A673 (cell line): Measurements from ENCODE around the gene FAM13C. TPM values are rescaled to one million over a fixed set of nuclear protein-coding genes. Genes with fewer than 3 reads are reported as not detected.

ENCODE experiments used
- BruUV-seq: library from RNA; stranded (reverse); fragments of 400-500 nt; replicated peaks from 2 replicates; lab custom pipeline; 2021; lab: Mats Ljungman, UMichigan
- CTCF ChIA-PET: fragments of 300-600 bp; sonication (Branson Sonifier 250); formaldehyde crosslinking; loops from one replicate; lab custom pipeline; 2022; ENCODE audit warnings: antibody characterized with exemption; lab: Charles Lee
- POLR2A ChIA-PET: fragments of 300-600 bp; sonication (Branson Sonifier 250); formaldehyde crosslinking; loops from one replicate; lab custom pipeline; 2022; ENCODE audit warnings: antibody characterized with exemption; ENCODE audit not compliant: low non-redundant PET; lab: Charles Lee
- DNase-seq: peaks from one replicate; pipeline ENCODE4 v3.0.0-alpha.2; 2015; ENCODE audit warnings: low spot score
- H3K27ac ChIP-seq: fragments of 200-600 bp; sonication (generic); 2 replicates; pipeline ENCODE4 v1.5.1; 2016; ENCODE audit warnings: mixed run types, low read depth, mild to moderate bottlenecking, mixed read lengths, antibody characterized with exemption, low read length; ENCODE audit not compliant: poor library complexity, severe bottlenecking
- H3K27me3 ChIP-seq: fragments of 200-600 bp; sonication (generic); replicated peaks from 2 replicates; pipeline ENCODE4 v1.6.1; 2017; ENCODE audit warnings: mixed run types, low read depth, mild to moderate bottlenecking, mixed read lengths, antibody characterized with exemption, low read length; ENCODE audit not compliant: insufficient read depth, poor library complexity
- H3K36me3 ChIP-seq: fragments of 200-600 bp; sonication (generic); 2 replicates; pipeline ENCODE4 v1.6.1; 2016; ENCODE audit warnings: mixed run types, mild to moderate bottlenecking, mixed read lengths, antibody characterized with exemption, low read length; ENCODE audit not compliant: insufficient read depth, poor library complexity, severe bottlenecking
- H3K4me1 ChIP-seq: fragments of 200-600 bp; sonication (generic); 2 replicates; pipeline ENCODE4 v1.6.1; 2017; ENCODE audit warnings: mixed run types, mild to moderate bottlenecking, mixed read lengths, antibody characterized with exemption, low read length; ENCODE audit not compliant: insufficient read depth, poor library complexity, severe bottlenecking
- H3K4me3 ChIP-seq: fragments of 200-600 bp; sonication (generic); 2 replicates; pipeline ENCODE4 v1.5.1; 2016; ENCODE audit warnings: low read depth, mixed run types, mild to moderate bottlenecking, mixed read lengths, low read length; ENCODE audit not compliant: poor library complexity, severe bottlenecking
- H3K9me3 ChIP-seq: fragments of 200-600 bp; sonication (generic); 2 replicates; pipeline ENCODE4 v1.6.1; 2016; ENCODE audit warnings: mixed run types, low read depth, mild to moderate bottlenecking, mixed read lengths, antibody characterized with exemption, low read length; ENCODE audit not compliant: poor library complexity, severe bottlenecking
- EZH2 ChIP-seq: fragments of 200-600 bp; sonication (generic); IDR thresholded peaks from 2 replicates; pipeline ENCODE4 v1.6.1; 2017; ENCODE audit warnings: borderline replicate concordance, low read depth, mild to moderate bottlenecking, mixed read lengths, antibody characterized with exemption, low read length; ENCODE audit not compliant: poor library complexity, severe bottlenecking
- intact Hi-C: fragments of 100-400 bp; cut with micrococcal nuclease; formaldehyde crosslinking; loops from one replicate; pipeline ENCODE4 v1.10.0; 2022; ENCODE audit not compliant: unreplicated experiment
- total RNA-seq: library from RNA; stranded (reverse); gene quantifications from 2 replicates; pipeline ENCODE4 v1.2.3, GENCODE V29; 2021
- TF ChIP-seq, protein P1 (sequence below): fragments of 300-800, 200-600 bp; sonication (generic); conservative IDR thresholded peaks from 2 replicates; pipeline ENCODE4 v1.5.1; 2017; ENCODE audit warnings: low read depth, mild to moderate bottlenecking, antibody characterized with exemption, low read length, moderate library complexity, mixed read lengths

The FAM13C gene
- total RNA-seq, 1 experiment from 2014 or later = 21.2 TPM

DNA sequence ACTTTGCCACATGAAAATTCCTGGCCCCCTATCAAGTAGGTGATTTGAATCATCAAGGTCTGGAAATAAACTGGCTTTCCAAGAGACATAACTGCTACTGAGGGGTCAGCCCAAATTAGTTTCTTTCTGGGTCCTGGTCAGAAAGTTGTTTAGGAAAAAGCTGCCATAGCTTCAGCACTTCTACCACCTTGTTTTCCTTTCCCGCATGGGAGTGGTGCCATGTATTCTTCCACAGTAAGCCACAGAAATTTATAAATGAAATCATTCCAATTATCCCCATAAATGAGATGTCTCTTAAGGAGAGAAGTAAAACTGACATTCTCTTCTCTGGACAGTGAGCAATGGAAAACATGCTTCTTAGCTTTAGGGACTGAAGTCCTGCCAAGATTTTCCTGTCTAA is 105.1 kb downstream of the FAM13C start:
- Histone ChIP-seq H3K9me3 (no peaks in the 10 kb centered on the region), H3K4me3 (no peak overlapping the region), H3K4me1 (no peaks in the 10 kb centered on the region), H3K36me3 (peaks cover 3% of the 10 kb centered on the region), H3K27me3 (no peaks in the 10 kb centered on the region), H3K27ac (no peak overlapping the region)
- intact Hi-C loops = no loop called here
- ChIA-PET CTCF (no interaction called here), POLR2A (no interaction called here)
- TF ChIP-seq, protein P1, sequence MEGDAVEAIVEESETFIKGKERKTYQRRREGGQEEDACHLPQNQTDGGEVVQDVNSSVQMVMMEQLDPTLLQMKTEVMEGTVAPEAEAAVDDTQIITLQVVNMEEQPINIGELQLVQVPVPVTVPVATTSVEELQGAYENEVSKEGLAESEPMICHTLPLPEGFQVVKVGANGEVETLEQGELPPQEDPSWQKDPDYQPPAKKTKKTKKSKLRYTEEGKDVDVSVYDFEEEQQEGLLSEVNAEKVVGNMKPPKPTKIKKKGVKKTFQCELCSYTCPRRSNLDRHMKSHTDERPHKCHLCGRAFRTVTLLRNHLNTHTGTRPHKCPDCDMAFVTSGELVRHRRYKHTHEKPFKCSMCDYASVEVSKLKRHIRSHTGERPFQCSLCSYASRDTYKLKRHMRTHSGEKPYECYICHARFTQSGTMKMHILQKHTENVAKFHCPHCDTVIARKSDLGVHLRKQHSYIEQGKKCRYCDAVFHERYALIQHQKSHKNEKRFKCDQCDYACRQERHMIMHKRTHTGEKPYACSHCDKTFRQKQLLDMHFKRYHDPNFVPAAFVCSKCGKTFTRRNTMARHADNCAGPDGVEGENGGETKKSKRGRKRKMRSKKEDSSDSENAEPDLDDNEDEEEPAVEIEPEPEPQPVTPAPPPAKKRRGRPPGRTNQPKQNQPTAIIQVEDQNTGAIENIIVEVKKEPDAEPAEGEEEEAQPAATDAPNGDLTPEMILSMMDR = no peak
- no peak for TF ChIP-seq EZH2
- no TSS peak for BruUV-seq
- DNase-seq = no peak

DNA sequence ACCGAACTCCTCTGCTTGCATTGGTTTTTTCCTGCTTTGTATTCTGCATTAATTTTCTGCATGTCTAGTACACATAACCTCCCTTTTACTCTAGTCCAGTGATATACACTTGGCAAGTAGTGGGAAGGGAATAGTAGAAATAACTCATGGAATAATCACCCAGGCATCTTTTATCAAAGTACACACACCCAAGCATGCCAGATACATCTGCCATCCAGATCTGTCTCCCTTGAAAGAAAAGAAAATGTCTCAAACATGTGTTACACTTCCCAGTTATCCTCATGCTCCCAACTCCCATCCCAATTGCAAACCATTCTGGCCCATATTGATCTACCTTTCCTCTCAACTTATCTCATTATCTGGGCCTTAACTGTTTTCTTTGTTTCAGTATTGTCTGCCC is 106.9 kb downstream of the FAM13C start:
- Histone ChIP-seq H3K9me3 (no peaks in the 10 kb centered on the region), H3K27ac (no peak overlapping the region), H3K4me3 (no peak overlapping the region), H3K36me3 (peaks cover 3% of the 10 kb centered on the region), H3K27me3 (no peaks in the 10 kb centered on the region), H3K4me1 (no peaks in the 10 kb centered on the region)
- CTCF ChIA-PET = no interaction called here
- DNase-seq = no peak
- intact Hi-C loops = no loop called here
- TF ChIP-seq, protein P1 = no peak
- no peak for TF ChIP-seq EZH2
- BruUV-seq = no TSS peak
- POLR2A ChIA-PET = no interaction called here

DNA sequence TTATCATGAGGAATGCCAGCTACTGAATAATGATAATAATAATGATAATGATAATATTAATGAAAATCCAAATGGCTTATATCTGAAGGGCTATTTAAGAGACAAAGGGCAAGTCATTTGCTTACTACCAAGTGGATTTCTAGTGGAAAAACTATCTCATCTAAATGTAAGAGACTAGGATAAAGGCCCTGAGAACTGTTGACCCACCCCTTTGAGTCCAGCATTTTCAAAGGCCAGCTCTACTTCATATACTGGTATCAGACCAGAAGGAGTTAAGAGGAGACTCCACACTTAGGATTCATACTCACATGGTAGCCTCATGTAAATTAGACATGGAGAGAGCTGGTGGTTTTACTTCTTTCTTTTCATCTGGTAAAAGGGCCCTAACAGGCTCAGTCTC is 109.9 kb downstream of the FAM13C start:
- no TSS peak for BruUV-seq
- no peaks in the 10 kb centered on the region for H3K9me3 ChIP-seq
- POLR2A ChIA-PET = no interaction called here
- H3K27ac ChIP-seq = no peak overlapping the region
- no peak for DNase-seq
- H3K4me3 ChIP-seq = no peak overlapping the region
- H3K36me3 ChIP-seq = peaks cover 3% of the 10 kb centered on the region
- no peaks in the 10 kb centered on the region for H3K4me1 ChIP-seq
- intact Hi-C loops = no loop called here
- no peak for TF ChIP-seq EZH2
- TF ChIP-seq, protein P1 = no peak
- CTCF ChIA-PET = no interaction called here
- H3K27me3 ChIP-seq = no peaks in the 10 kb centered on the region
